HG02852 (cell line): ENCODE results near the gene TOX2.
A peak's percentile ranks its signal among the peaks of the same experiment; 100 is the strongest.

Experiments used
- ATAC-seq: cut with Tn5 transposase; IDR thresholded peaks from one replicate; pipeline ENCODE4 v1.9.1; 2021; ENCODE audit warnings: mild to moderate bottlenecking, moderate library complexity; ENCODE audit not compliant: unreplicated experiment

TOX2 gene

GRCh38 chr20:43938932-43939761 lies 24.5 kb downstream of the TOX2 start:
- ATAC-seq = no peak

- ATAC-seq = no peak
Measured at GRCh38 chr20:43939762-43940121, 25.1 kb downstream of the TOX2 start.

GRCh38 chr20:43940518-43941225 lies 26.0 kb downstream of the TOX2 start:
- ATAC-seq = no peak

GRCh38 chr20:43941476-43942200 lies 27.0 kb downstream of the TOX2 start:
- ATAC-seq = no peak

- ATAC-seq = no peak
Measured at GRCh38 chr20:43942201-43942590, 27.5 kb downstream of the TOX2 start.

GRCh38 chr20:43942667-43943285 lies 28.1 kb downstream of the TOX2 start:
- ATAC-seq = peak; percentile 58

GRCh38 chr20:43943725-43944124 lies 29.1 kb downstream of the TOX2 start:
- no peak for ATAC-seq

GRCh38 chr20:43944653-43945235 lies 30.1 kb downstream of the TOX2 start:
- no peak for ATAC-seq

- no peak for ATAC-seq
Measured at GRCh38 chr20:43945391-43946205, 30.9 kb downstream of the TOX2 start.

- no peak for ATAC-seq
Measured at GRCh38 chr20:43946206-43946491, 31.5 kb downstream of the TOX2 start.

- no peak for ATAC-seq
Measured at GRCh38 chr20:43946659-43947315, 32.1 kb downstream of the TOX2 start.

- no peak for ATAC-seq
Measured at GRCh38 chr20:43947316-43947710, 32.7 kb downstream of the TOX2 start.

GRCh38 chr20:43948455-43948854 lies 33.8 kb downstream of the TOX2 start:
- ATAC-seq = no peak

- ATAC-seq = no peak
Measured at GRCh38 chr20:43949248-43949647, 34.6 kb downstream of the TOX2 start.

GRCh38 chr20:43949741-43950618 lies 35.3 kb downstream of the TOX2 start:
- peak; percentile 74 for ATAC-seq

- no peak for ATAC-seq
Measured at GRCh38 chr20:43953919-43954592, 39.4 kb downstream of the TOX2 start.

- no peak for ATAC-seq
Measured at GRCh38 chr20:43954704-43955061, 40.0 kb downstream of the TOX2 start.

- ATAC-seq = peak; percentile 49
Measured at GRCh38 chr20:43955062-43955749, 40.6 kb downstream of the TOX2 start.
